MG63 (cell line): ENCODE data around the gene GPATCH11. TPM values are rescaled to one million over a fixed set of nuclear protein-coding genes. Genes with fewer than 3 reads are reported as not detected.

ENCODE experiments used
- DNase-seq: peaks from one replicate; pipeline ENCODE4 v3.0.0-alpha.2; 2020
- H3K27me3 ChIP-seq: fragments of 250-450 bp; sonication (Bioruptor Pico); 2 replicates; pipeline ENCODE4 v1.5.1; 2020; ENCODE audit warnings: mild to moderate bottlenecking, moderate library complexity
- H3K36me3 ChIP-seq: fragments of 250-450 bp; sonication (Bioruptor Pico); 2 replicates; pipeline ENCODE4 v1.5.1; 2020; ENCODE audit warnings: mild to moderate bottlenecking, moderate library complexity
- H3K4me3 ChIP-seq: fragments of 250-450 bp; sonication (Bioruptor Pico); 2 replicates; pipeline ENCODE4 v1.5.1; 2020; ENCODE audit warnings: mild to moderate bottlenecking, moderate library complexity
- H3K9me3 ChIP-seq: fragments of 250-450 bp; sonication (Bioruptor Pico); 2 replicates; pipeline ENCODE4 v1.5.1; 2020; ENCODE audit warnings: mild to moderate bottlenecking, moderate library complexity
- total RNA-seq: library from RNA; depleted of rRNA; stranded (reverse); fragments of >200 nt; shearing (Covaris generic); gene quantifications from 2 replicates; pipeline ENCODE4 v1.2.3, GENCODE V29; 2014; ENCODE audit warnings: low replicate concordance; rRNA removed

The GPATCH11 gene
- total RNA-seq = 6.3 and 9.0 TPM in 2 replicates

GRCh38 chr2:37083873-37084794 is at the start of gene GPATCH11, which contains the start of gene HEATR5B:
TSS of gene GPATCH11 (plus strand) at chr2:37084518. CDS start at chr2:37088382, 3,864 bp downstream.
TSS of gene HEATR5B (minus strand) at chr2:37084372. CDS start at chr2:37083414, 958 bp downstream.
- Histone ChIP-seq H3K27me3 (no peaks in the 10 kb centered on the region), H3K36me3 (peaks cover 23% of the 10 kb centered on the region), H3K9me3 (no peaks in the 10 kb centered on the region), H3K4me3 (peak within 1 kb of the TSS; percentile 97)
- peak; percentile 92 for DNase-seq

GRCh38 chr2:37037771-37038170 is 46.5 kb upstream of the GPATCH11 start:
- Histone ChIP-seq H3K36me3 (peaks cover 8% of the 10 kb centered on the region), H3K27me3 (no peaks in the 10 kb centered on the region), H3K9me3 (no peaks in the 10 kb centered on the region), H3K4me3 (no peak overlapping the region)
- DNase-seq = no peak

GRCh38 chr2:37039580-37039979 is 44.7 kb upstream of the GPATCH11 start:
- no peaks in the 10 kb centered on the region for H3K9me3 ChIP-seq
- peaks cover 8% of the 10 kb centered on the region for H3K36me3 ChIP-seq
- H3K27me3 ChIP-seq = no peaks in the 10 kb centered on the region
- no peak overlapping the region for H3K4me3 ChIP-seq
- DNase-seq = no peak

- no peak overlapping the region for H3K4me3 ChIP-seq
These were observed 31.6 kb upstream of the GPATCH11 start for GRCh38 chr2:37052600-37053332.

GRCh38 chr2:37059841-37060240 is 24.5 kb upstream of the GPATCH11 start:
- Histone ChIP-seq H3K9me3 (no peaks in the 10 kb centered on the region), H3K27me3 (no peaks in the 10 kb centered on the region), H3K36me3 (peaks cover 31% of the 10 kb centered on the region), H3K4me3 (no peak overlapping the region)
- no peak for DNase-seq

More at GRCh38 chr2:37052600-37053332, 31.6 kb upstream of the GPATCH11 start:
- Histone ChIP-seq H3K27me3 (no peaks in the 10 kb centered on the region), H3K9me3 (no peaks in the 10 kb centered on the region), H3K36me3 (peaks cover 32% of the 10 kb centered on the region)
- no peak for DNase-seq

- H3K9me3 ChIP-seq = no peaks in the 10 kb centered on the region
- no peak for DNase-seq
- H3K36me3 ChIP-seq = peaks cover 30% of the 10 kb centered on the region
- H3K4me3 ChIP-seq = no peak overlapping the region
- no peaks in the 10 kb centered on the region for H3K27me3 ChIP-seq
These were observed 23.9 kb upstream of the GPATCH11 start for GRCh38 chr2:37060446-37060845.

GRCh38 chr2:37061013-37061711 is 23.2 kb upstream of the GPATCH11 start:
- no peaks in the 10 kb centered on the region for H3K27me3 ChIP-seq
- H3K36me3 ChIP-seq = peaks cover 28% of the 10 kb centered on the region
- no peak for DNase-seq
- no peaks in the 10 kb centered on the region for H3K9me3 ChIP-seq
- H3K4me3 ChIP-seq = no peak overlapping the region

GRCh38 chr2:37061776-37062175 is 22.5 kb upstream of the GPATCH11 start:
- Histone ChIP-seq H3K27me3 (no peaks in the 10 kb centered on the region), H3K9me3 (no peaks in the 10 kb centered on the region), H3K36me3 (peaks cover 30% of the 10 kb centered on the region), H3K4me3 (no peak overlapping the region)
- DNase-seq = no peak

GRCh38 chr2:37068686-37069085 is 15.6 kb upstream of the GPATCH11 start:
- Histone ChIP-seq H3K27me3 (no peaks in the 10 kb centered on the region), H3K9me3 (no peaks in the 10 kb centered on the region), H3K4me3 (no peak overlapping the region), H3K36me3 (peaks cover 36% of the 10 kb centered on the region)
- DNase-seq = no peak

GRCh38 chr2:37070931-37071330 is 13.4 kb upstream of the GPATCH11 start:
- DNase-seq = no peak
- Histone ChIP-seq H3K36me3 (peaks cover 35% of the 10 kb centered on the region), H3K9me3 (no peaks in the 10 kb centered on the region), H3K27me3 (no peaks in the 10 kb centered on the region), H3K4me3 (no peak overlapping the region)

- Histone ChIP-seq H3K4me3 (no peak overlapping the region), H3K36me3 (peaks cover 26% of the 10 kb centered on the region)
- DNase-seq = no peak
These were observed 4.1 kb upstream of the GPATCH11 start for GRCh38 chr2:37080266-37080665.

GRCh38 chr2:37080689-37081088 is 3.6 kb upstream of the GPATCH11 start:
- no peak for DNase-seq
- Histone ChIP-seq H3K36me3 (peaks cover 26% of the 10 kb centered on the region), H3K27me3 (no peaks in the 10 kb centered on the region), H3K9me3 (no peaks in the 10 kb centered on the region), H3K4me3 (no peak overlapping the region)

More at GRCh38 chr2:37080266-37080665, 4.1 kb upstream of the GPATCH11 start:
- Histone ChIP-seq H3K9me3 (no peaks in the 10 kb centered on the region), H3K27me3 (no peaks in the 10 kb centered on the region)

- no peaks in the 10 kb centered on the region for H3K9me3 ChIP-seq
- no peak for DNase-seq
- H3K4me3 ChIP-seq = peak overlapping the region; percentile 97
- H3K36me3 ChIP-seq = peaks cover 26% of the 10 kb centered on the region
- no peaks in the 10 kb centered on the region for H3K27me3 ChIP-seq
These were observed 479 bp downstream of the GPATCH11 start for GRCh38 chr2:37084797-37085196.

GRCh38 chr2:37085731-37086147 is 1.4 kb downstream of the GPATCH11 start:
- DNase-seq = peak; percentile 28
- Histone ChIP-seq H3K27me3 (no peaks in the 10 kb centered on the region), H3K36me3 (peaks cover 29% of the 10 kb centered on the region), H3K4me3 (no peak overlapping the region), H3K9me3 (no peaks in the 10 kb centered on the region)

- Histone ChIP-seq H3K9me3 (no peaks in the 10 kb centered on the region), H3K4me3 (no peak overlapping the region), H3K36me3 (peaks cover 40% of the 10 kb centered on the region), H3K27me3 (no peaks in the 10 kb centered on the region)
- DNase-seq = no peak
These were observed 5.7 kb downstream of the GPATCH11 start for GRCh38 chr2:37090019-37090477.

- Histone ChIP-seq H3K9me3 (no peaks in the 10 kb centered on the region), H3K4me3 (no peak overlapping the region), H3K27me3 (no peaks in the 10 kb centered on the region), H3K36me3 (peaks cover 37% of the 10 kb centered on the region)
- DNase-seq = no peak
These were observed 7.6 kb downstream of the GPATCH11 start for GRCh38 chr2:37091873-37092272.
